Heart left ventricle (tissue), 13 donors: ENCODE data around the gene RBMS3.

Source experiments
- CTCF ChIP-seq, 12 donors: fragments of 200-600 bp; sonication (generic) in 4 of 12; IDR thresholded peaks; one replicate each; pipeline versions ENCODE4 v1.5.0 to v1.8.0; 2018 to 2022; ENCODE audit warnings: antibody characterized with exemption in 12 of 12, mild to moderate bottlenecking in 5 of 12
- POLR2A ChIP-seq, 2 donors: fragments of 450-650 bp; IDR thresholded peaks; one replicate each; pipeline ENCODE4 v1.6.1; 2017; ENCODE audit warnings: antibody characterized with exemption in 2 of 2, mild to moderate bottlenecking in 2 of 2, moderate library complexity in 2 of 2
- donor health status: ischemic (EF 13 %, LVEDD 7.1; RV severe dilation, severe dysfunction).
- donor health status: DM: no; HTN: yes; CAD: no.
- donor health status: DM: no; HTN: no; CAD: no.
- donor health status: ischemic (EF 25% LVEDD 6.9; RV normal size, moderate dysfunction).
- donor health status: ischemic (EF 25% LVEDD 5.7; RV mildly dilated, moderate dysfunction).
- donor health status: ischemic (EF 35%, LVEDD 5.7; RV mildly dilated, moderate dysfunction).
- donor health status: nonischemic (EF 11% LVEDD 7.7; RV severe dilation, severe dysfunction).
- donor health status: DM: yes; HTN: yes; CAD: no.
- donor health status: PGD.
- donor health status: ischemic (EF 29% LVEDD 5.4; RV normal size, mild dysfunction).
- donor health status: nonischemic (EF 23%, LVEDD 6.1; RV moderate dilation, normal function).

DNA sequence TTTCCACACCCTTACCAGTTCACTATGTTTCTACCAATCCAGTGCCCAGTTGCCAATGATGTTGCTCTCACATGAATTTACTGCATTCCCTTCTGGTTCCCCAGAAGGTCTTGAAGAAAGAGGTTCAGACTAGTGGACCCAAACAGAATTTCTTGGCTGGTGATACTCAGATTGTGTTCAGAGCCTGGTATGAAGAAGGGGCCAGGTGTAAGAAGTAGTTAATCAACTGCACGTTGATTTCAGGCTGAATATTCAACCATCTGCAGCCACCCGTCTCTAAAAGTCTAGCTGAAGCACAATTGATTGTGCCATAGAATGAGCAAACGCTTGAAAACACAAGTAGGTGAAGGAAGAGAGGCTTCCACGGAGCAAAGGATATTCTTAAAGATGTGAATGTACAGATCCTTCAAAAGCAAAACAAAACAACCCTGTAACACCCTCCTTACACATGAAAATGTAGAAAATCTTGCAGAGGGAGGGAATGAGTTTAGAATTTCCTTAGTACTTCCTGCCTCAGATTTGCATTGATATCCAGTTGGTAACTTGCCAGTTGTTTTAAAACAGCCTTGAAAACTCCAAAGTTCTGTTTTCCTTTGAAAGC is 4.7 kb downstream of the RBMS3 start:
- TF ChIP-seq CTCF (IDR thresholded peaks at IDR 0.05) = no peak
- no peak for TF ChIP-seq POLR2A (IDR thresholded peaks at IDR 0.05)
